8988T (cell line): ENCODE data around the gene GPR141.

ENCODE experiments used
- DNase-seq: peaks from one replicate; pipeline ENCODE4 v3.0.0; 2011

Gene GPR141

GRCh38 chr7:37738321-37738720 lies 54.8 kb downstream of the GPR141 start:
- no peak for DNase-seq

- DNase-seq: no peak
Observed at GRCh38 chr7:37740398-37740797, 56.8 kb downstream of the GPR141 start.

- DNase-seq: no peak
Observed at GRCh38 chr7:37741776-37742175, 58.2 kb downstream of the GPR141 start.

- no peak for DNase-seq
Observed at GRCh38 chr7:37751096-37751495, 67.5 kb downstream of the GPR141 start.

- DNase-seq: no peak
Observed at GRCh38 chr7:37753398-37754050, 70.0 kb downstream of the GPR141 start.

GRCh38 chr7:37756797-37757551 lies 73.4 kb downstream of the GPR141 start:
- DNase-seq: no peak

- no peak for DNase-seq
Observed at GRCh38 chr7:37757563-37757962, 74.0 kb downstream of the GPR141 start.

GRCh38 chr7:37758501-37759045 lies 75.0 kb downstream of the GPR141 start:
- no peak for DNase-seq

GRCh38 chr7:37759526-37759925 lies 76.0 kb downstream of the GPR141 start:
- DNase-seq: no peak

- no peak for DNase-seq
Observed at GRCh38 chr7:37765421-37765829, 81.9 kb downstream of the GPR141 start.

- no peak for DNase-seq
Observed at GRCh38 chr7:37765872-37766525, 82.4 kb downstream of the GPR141 start.

- DNase-seq: no peak
Observed at GRCh38 chr7:37768611-37769010, 85.0 kb downstream of the GPR141 start.

GRCh38 chr7:37769291-37769690 lies 85.7 kb downstream of the GPR141 start:
- no peak for DNase-seq

GRCh38 chr7:37769726-37770125 lies 86.2 kb downstream of the GPR141 start:
- DNase-seq: no peak

- DNase-seq: no peak
Observed at GRCh38 chr7:37770838-37771237, 87.3 kb downstream of the GPR141 start.

GRCh38 chr7:37771342-37771741 lies 87.8 kb downstream of the GPR141 start:
- no peak for DNase-seq

GRCh38 chr7:37771801-37772200 lies 88.2 kb downstream of the GPR141 start:
- DNase-seq: no peak

GRCh38 chr7:37775921-37776320 lies 92.4 kb downstream of the GPR141 start:
- no peak for DNase-seq

GRCh38 chr7:37781156-37781555 lies 97.6 kb downstream of the GPR141 start:
- DNase-seq: no peak

- no peak for DNase-seq
Observed at GRCh38 chr7:37782166-37782565, 98.6 kb downstream of the GPR141 start.

- no peak for DNase-seq
Observed at GRCh38 chr7:37784015-37784414, 100.4 kb downstream of the GPR141 start.

- DNase-seq: no peak
Observed at GRCh38 chr7:37786741-37787569, 103.4 kb downstream of the GPR141 start.
